Endothelial cell (in vitro differentiated cells): ENCODE measurements around the gene SURF1. TPM values are rescaled to one million over a fixed set of nuclear protein-coding genes. Genes with fewer than 3 reads are reported as not detected.

Experiments used
- DNase-seq: peaks from one replicate; pipeline ENCODE4 v3.0.0; 2021; ENCODE audit warnings: low spot score
- H3K27ac Mint-ChIP-seq: one replicate; pipeline ENCODE4 v1.8.0; 2021; ENCODE audit warnings: mixed read lengths, inconsistent platforms; ENCODE audit not compliant: unreplicated experiment
- H3K27me3 Mint-ChIP-seq: one replicate; pipeline ENCODE4 v1.8.0; 2021; ENCODE audit warnings: mild to moderate bottlenecking, moderate library complexity, mixed read lengths, inconsistent platforms; ENCODE audit not compliant: unreplicated experiment
- H3K36me3 Mint-ChIP-seq: one replicate; pipeline ENCODE4 v1.8.0; 2021; ENCODE audit warnings: mild to moderate bottlenecking, low read depth, mixed read lengths, inconsistent platforms; ENCODE audit not compliant: unreplicated experiment
- H3K4me1 Mint-ChIP-seq: one replicate; pipeline ENCODE4 v1.8.0; 2021; ENCODE audit warnings: mild to moderate bottlenecking, mixed read lengths, inconsistent platforms; ENCODE audit not compliant: unreplicated experiment
- H3K4me3 Mint-ChIP-seq: one replicate; pipeline ENCODE4 v1.8.0; 2021; ENCODE audit warnings: mild to moderate bottlenecking, mixed read lengths, inconsistent platforms; ENCODE audit not compliant: unreplicated experiment
- H3K9me3 Mint-ChIP-seq: one replicate; pipeline ENCODE4 v1.8.0; 2021; ENCODE audit warnings: mixed read lengths, inconsistent platforms; ENCODE audit not compliant: unreplicated experiment
- CTCF ChIP-seq: fragments of 200-600 bp; sonication (generic); IDR thresholded peaks from one replicate; pipeline ENCODE4 v1.5.0; 2021; ENCODE audit warnings: antibody characterized with exemption; ENCODE audit not compliant: unreplicated experiment
- total RNA-seq: library from RNA; stranded (reverse); fragmentation: NEBNext Ultra II Directional; extraction: Animal tissue kit (Norgen Biotek cat#: 25700); gene quantifications from one replicate; pipeline ENCODE4 v1.2.1, GENCODE V29; 2021; ENCODE audit not compliant: unreplicated experiment

Gene SURF1
- total RNA-seq, 1 donor from 2014 or later, result 36.2 TPM

GRCh38 chr9:133375116-133375723 lies 18.9 kb upstream of the SURF1 start:
- H3K4me1 Mint-ChIP-seq, result peaks cover 13% of the 10 kb centered on the region
- H3K27ac Mint-ChIP-seq, result peak overlapping the region; percentile 97
- no peak for TF ChIP-seq CTCF
- H3K9me3 Mint-ChIP-seq, result no peaks in the 10 kb centered on the region
- peaks cover 11% of the 10 kb centered on the region for H3K27me3 Mint-ChIP-seq
- peak overlapping the region; percentile 99 for H3K4me3 Mint-ChIP-seq
- peaks cover 7% of the 10 kb centered on the region for H3K36me3 Mint-ChIP-seq
- DNase-seq, result peak; percentile 36

- TF ChIP-seq CTCF, result no peak
- peaks cover 13% of the 10 kb centered on the region for H3K4me1 Mint-ChIP-seq
- H3K27ac Mint-ChIP-seq, result peak overlapping the region; percentile 97
- no peak for DNase-seq
- H3K27me3 Mint-ChIP-seq, result peaks cover 14% of the 10 kb centered on the region
- H3K9me3 Mint-ChIP-seq, result no peaks in the 10 kb centered on the region
- H3K4me3 Mint-ChIP-seq, result peak overlapping the region; percentile 99
- H3K36me3 Mint-ChIP-seq, result peaks cover 12% of the 10 kb centered on the region
These were observed 18.4 kb upstream of the SURF1 start for GRCh38 chr9:133374612-133375115.

GRCh38 chr9:133372144-133372543 lies 15.9 kb upstream of the SURF1 start:
- no peak for TF ChIP-seq CTCF
- peaks cover 19% of the 10 kb centered on the region for H3K36me3 Mint-ChIP-seq
- peak overlapping the region; percentile 23 for H3K4me3 Mint-ChIP-seq
- H3K9me3 Mint-ChIP-seq, result no peaks in the 10 kb centered on the region
- H3K4me1 Mint-ChIP-seq, result peaks cover 8% of the 10 kb centered on the region
- DNase-seq, result no peak
- H3K27me3 Mint-ChIP-seq, result peaks cover 14% of the 10 kb centered on the region
- no peak overlapping the region for H3K27ac Mint-ChIP-seq

GRCh38 chr9:133371261-133371711 lies 15.0 kb upstream of the SURF1 start:
- DNase-seq, result no peak
- H3K9me3 Mint-ChIP-seq, result no peaks in the 10 kb centered on the region
- H3K27ac Mint-ChIP-seq, result peak overlapping the region; percentile 58
- H3K4me1 Mint-ChIP-seq, result peaks cover 8% of the 10 kb centered on the region
- no peak for TF ChIP-seq CTCF
- H3K36me3 Mint-ChIP-seq, result peaks cover 19% of the 10 kb centered on the region
- H3K4me3 Mint-ChIP-seq, result no peak overlapping the region
- H3K27me3 Mint-ChIP-seq, result peaks cover 14% of the 10 kb centered on the region

- no peak for TF ChIP-seq CTCF
- Mint-ChIP-seq H3K4me1 (peaks cover 8% of the 10 kb centered on the region), H3K9me3 (no peaks in the 10 kb centered on the region), H3K4me3 (no peak overlapping the region), H3K27me3 (peaks cover 14% of the 10 kb centered on the region), H3K27ac (peak overlapping the region; percentile 58), H3K36me3 (peaks cover 23% of the 10 kb centered on the region)
- DNase-seq, result no peak
These were observed 14.4 kb upstream of the SURF1 start for GRCh38 chr9:133370685-133371084.
